ENCODE measurements around the gene ICAM1. TPM values are rescaled to one million over a fixed set of nuclear protein-coding genes. Genes with fewer than 3 reads are reported as not detected.
A peak's percentile ranks its signal among the peaks of the same experiment; 100 is the strongest.

The ICAM1 gene
- polyA plus RNA-seq, 10 donors, result 5.9 to 11.8 (median 7.3) TPM

DNA sequence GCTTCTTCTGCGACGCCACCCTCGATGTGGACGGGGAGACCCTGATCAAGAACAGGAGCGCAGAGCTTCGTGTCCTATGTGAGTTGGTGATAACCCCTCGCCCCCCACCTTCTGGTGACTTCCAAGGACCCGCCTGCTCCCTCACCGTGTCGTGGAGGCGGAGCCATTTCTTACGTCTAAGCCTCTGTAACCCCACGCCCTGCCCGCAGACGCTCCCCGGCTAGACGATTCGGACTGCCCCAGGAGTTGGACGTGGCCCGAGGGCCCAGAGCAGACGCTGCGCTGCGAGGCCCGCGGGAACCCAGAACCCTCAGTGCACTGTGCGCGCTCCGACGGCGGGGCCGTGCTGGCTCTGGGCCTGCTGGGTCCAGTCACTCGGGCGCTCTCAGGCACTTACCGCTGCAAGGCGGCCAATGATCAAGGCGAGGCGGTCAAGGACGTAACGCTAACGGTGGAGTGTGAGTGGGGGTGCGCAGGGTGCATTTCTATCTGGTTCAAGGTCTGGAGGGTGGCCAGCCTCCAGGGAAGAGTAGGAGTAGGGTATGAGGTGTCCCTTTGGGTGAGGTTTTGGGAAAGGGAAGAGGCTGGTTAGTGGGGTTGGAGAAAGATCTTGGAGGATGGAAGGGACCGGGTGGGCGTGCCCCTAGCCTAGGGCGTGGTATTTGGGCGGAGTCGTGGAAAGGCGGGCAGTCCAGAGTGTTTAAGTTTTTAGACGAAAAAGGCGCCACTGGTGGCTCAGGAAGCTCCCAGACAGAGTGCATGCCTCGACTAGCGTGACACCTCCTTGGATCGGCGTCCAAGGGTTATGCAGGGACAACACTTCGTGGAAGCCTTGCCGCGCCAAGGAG lies 22.1 kb downstream of the ICAM1 start:
- no peak for DNase-seq

- DNase-seq, result no peak
Observed at GRCh38 chr19:10293637-10294367, 22.9 kb downstream of the ICAM1 start.

GRCh38 chr19:10294368-10294697 lies 23.4 kb downstream of the ICAM1 start:
- no peak for DNase-seq

DNA sequence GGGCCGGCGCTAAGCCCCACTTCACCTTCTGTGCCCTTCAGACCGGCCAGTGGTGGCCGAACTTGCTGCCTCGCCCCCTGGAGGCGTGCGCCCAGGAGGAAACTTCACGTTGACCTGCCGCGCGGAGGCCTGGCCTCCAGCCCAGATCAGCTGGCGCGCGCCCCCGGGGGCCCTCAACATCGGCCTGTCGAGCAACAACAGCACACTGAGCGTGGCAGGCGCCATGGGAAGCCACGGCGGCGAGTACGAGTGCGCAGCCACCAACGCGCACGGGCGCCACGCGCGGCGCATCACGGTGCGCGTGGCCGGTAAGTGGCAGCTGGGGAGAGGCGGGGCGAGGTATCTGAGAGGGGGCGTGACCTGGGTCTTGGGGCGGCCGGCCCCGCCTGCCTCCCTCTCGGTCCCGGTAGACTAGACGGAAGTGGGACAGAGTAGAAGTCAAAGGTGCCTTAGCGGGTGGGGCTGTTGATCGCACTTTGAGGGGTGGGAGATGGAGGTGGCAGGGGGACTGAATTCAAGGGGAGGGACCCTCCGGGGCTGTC lies 24.5 kb downstream of the ICAM1 start:
- peak in 1 of 3 donors; percentile 55 for DNase-seq

DNA sequence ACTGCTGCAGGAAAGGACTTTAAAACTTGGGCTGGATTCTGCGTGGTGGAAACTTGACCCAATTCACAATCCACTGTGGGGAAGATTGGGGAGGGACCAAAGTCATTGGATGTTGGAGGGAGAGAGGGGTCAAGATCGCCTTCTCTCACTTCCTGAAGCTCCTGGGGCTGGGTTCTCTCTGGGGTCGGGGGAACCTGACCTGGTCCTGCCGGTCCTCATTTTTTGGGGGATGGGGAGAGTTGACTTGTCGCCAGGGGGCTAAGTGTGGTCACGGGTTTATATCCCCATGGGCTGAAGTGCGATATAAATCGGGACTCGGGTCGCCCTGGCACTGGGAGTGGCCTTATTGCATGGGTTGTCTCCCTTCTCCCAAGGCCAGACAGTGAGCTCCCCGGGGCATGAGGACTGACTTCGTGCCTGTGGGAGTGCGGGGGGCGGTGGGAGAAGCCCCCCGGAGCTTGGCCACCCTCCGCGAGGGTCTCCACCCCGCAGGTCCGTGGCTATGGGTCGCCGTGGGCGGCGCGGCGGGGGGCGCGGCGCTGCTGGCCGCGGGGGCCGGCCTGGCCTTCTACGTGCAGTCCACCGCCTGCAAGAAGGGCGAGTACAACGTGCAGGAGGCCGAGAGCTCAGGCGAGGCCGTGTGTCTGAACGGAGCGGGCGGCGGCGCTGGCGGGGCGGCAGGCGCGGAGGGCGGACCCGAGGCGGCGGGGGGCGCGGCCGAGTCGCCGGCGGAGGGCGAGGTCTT lies 25.1 kb downstream of the ICAM1 start:
- DNase-seq, result no peak

DNA sequence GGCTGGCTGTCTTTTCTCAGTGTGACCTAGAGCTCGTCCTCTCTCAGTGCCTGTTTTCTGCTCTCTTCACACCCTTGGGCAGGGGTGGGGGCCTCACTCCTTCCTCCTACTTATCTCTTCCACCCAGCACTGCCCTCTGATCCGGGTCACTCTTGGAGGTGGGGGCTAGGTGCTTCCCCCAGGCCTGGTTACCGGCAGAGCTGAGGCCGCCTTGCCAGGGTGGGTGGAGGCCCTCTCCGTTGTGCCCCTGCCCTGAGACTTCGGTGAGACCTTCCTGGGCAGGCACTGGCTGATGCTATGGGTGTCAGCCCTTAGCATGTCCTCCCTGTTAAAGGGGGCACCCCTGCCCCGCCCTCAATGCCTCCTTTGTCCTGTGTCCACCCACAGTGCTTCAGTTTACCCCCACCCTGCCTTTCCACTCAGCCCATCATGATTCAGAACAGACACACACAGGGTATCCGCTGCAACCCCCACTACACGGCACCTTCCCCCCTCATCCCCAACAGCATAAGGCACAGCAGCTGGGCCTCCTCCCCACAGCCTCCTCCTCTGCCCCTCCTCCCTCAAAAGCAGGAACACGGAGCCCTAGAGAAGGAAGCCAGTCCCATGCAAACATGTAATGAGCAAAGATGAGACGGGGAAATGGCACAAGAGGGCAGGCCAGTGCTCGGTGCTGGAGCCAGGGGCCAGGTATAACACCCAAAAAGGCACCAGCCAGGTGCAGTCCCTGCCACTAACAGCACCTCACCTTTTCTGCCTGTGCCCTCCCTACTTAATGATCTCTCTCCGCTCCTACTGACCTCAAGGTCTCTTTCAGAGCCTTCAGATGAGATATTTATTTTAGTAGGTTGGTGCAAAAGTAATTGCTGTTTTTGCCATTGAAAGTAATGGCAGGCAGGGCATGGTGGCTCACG lies 28.9 kb downstream of the ICAM1 start:
- no peak for DNase-seq

DNA sequence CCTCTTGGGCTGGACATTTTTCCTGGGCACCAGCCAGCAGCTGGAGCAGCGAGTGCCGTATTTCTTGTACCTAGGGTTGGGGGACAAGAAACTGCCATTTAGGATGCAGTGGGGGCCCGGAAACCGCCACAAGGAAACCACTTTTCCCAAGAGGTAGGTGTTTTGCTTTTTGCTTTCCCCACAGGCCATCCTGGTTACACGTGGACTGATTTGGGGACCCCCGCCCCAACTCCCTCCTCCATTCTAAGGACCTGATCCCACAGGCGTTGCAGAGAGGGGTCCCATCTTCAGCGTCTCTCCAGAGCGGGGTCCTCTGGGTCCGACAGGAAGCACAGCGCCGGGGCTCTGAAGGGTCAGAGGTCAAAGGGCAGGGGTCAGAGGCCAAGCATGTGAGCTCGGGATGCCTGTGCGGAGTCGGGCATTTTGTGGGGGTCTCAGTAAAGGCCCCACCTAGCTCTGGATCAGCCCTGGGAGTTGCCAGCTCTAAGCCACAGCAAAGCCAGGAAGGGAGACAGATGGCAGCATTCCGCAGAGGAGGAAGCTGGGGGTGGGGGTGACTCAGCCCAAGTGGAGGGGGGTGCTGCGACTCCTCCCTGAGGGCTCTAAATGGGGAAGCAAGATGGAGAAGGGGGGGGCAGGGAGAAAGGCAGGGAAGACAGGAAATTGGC lies 34.4 kb downstream of the ICAM1 start:
- no peak for DNase-seq

- DNase-seq, result no peak
Observed at GRCh38 chr19:10306327-10306726, 35.4 kb downstream of the ICAM1 start.

GRCh38 chr19:10309423-10309822 lies 38.5 kb downstream of the ICAM1 start, which contains the start of gene ZGLP1:
Gene ZGLP1, minus strand, starts transcription at chr19:10309815.
- no peak for DNase-seq

- peak; percentile 78 to 94 (median 89) for DNase-seq
Observed at GRCh38 chr19:10315335-10316214, 44.7 kb downstream of the ICAM1 start, which contains the start of gene FDX2. Gene FDX2, minus strand, starts transcription at chr19:10316015. Its CDS starts 19 bp downstream, at chr19:10315996.

DNA sequence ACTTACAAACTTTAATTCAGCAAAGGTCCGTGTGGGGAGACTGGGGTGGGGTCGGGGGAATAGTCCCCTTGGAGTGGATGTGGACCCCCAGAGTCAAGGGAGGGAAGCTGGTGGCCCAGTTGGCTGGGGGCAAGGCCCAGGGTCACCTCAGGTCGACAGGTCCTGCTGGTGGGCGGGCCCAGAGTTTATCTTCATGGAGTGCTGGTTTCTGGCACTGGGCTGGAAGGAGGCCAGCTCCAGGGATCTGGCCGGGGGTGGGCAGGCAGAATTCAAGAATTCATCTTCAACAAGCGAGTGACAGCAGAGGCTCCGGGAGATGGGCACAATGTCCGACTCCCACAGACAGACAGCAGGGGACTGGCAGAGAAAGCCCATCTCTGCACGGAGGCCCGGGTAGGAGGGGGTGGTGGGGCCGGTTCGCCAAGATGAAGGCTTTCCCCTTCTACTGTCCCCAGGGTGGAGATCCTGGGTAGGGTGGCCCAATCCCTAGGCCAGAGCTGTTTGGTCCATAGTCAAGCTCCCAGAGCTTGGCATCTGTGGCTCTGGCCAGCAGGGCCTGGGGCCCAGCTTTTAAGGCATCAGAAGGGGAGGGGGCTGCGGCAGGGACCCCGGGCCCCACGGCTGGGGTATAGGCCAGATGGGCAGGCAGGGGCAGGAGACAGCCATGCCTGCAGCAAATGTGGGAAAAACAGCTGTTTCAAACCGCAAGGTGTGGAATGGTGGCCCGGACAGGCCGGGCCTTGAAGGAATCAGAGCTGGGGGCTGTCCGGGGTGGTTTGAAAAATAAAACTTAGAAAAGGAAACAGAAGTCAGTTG lies 45.5 kb downstream of the ICAM1 start:
- no peak for DNase-seq

- no peak for DNase-seq
Observed at GRCh38 chr19:10317045-10317856, 46.3 kb downstream of the ICAM1 start.

GRCh38 chr19:10317857-10318462 lies 47.0 kb downstream of the ICAM1 start:
- no peak for DNase-seq

GRCh38 chr19:10318807-10319682 lies 48.1 kb downstream of the ICAM1 start:
- DNase-seq, result no peak

GRCh38 chr19:10320602-10321416 lies 49.9 kb downstream of the ICAM1 start:
- no peak for DNase-seq
